ENCODE results near the gene PHETA2.

DNA sequence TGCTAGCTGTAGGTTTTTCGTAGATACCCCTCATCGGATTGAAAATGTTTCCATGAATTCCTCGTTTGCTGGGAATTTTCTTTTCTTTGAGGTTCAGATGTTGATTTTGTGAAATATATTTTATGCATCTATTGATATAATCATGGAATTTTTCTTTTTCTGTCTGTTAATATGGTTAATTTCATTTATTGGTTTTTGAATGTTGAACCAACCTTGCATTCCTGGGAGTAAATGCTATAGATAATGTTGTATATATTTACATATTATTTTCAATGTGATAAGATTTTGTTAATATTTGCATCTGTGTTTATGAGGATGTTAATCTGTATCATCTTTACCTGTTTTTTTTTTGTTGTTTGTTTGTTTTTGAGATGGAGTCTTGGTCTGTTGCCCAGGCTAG, 27.2 kb downstream of the PHETA2 start:
- TF ChIP-seq, protein P1, sequence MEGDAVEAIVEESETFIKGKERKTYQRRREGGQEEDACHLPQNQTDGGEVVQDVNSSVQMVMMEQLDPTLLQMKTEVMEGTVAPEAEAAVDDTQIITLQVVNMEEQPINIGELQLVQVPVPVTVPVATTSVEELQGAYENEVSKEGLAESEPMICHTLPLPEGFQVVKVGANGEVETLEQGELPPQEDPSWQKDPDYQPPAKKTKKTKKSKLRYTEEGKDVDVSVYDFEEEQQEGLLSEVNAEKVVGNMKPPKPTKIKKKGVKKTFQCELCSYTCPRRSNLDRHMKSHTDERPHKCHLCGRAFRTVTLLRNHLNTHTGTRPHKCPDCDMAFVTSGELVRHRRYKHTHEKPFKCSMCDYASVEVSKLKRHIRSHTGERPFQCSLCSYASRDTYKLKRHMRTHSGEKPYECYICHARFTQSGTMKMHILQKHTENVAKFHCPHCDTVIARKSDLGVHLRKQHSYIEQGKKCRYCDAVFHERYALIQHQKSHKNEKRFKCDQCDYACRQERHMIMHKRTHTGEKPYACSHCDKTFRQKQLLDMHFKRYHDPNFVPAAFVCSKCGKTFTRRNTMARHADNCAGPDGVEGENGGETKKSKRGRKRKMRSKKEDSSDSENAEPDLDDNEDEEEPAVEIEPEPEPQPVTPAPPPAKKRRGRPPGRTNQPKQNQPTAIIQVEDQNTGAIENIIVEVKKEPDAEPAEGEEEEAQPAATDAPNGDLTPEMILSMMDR (IDR thresholded peaks at IDR 0.05), result no peak
- TF ChIP-seq EP300 (IDR thresholded peaks at IDR 0.05), result no peak

Measured in sigmoid colon (tissue), 4 donors.